DOHH2 (cell line): ENCODE data around the gene SPECC1L.

Experiments used
- EZH2phosphoT487 ChIP-seq: fragments of 200-600 bp; sonication (generic); IDR thresholded peaks from 2 replicates; pipeline ENCODE4 v1.6.1; 2017; ENCODE audit warnings: borderline replicate concordance, mild to moderate bottlenecking, antibody characterized with exemption, low read length, moderate library complexity, mixed read lengths
- TF ChIP-seq, protein P1 (sequence below): fragments of 200-600 bp; sonication (generic); IDR thresholded peaks from one replicate; pipeline ENCODE4 v1.5.1; 2014; ENCODE audit warnings: antibody characterized with exemption, mild to moderate bottlenecking, low read depth, low read length; ENCODE audit not compliant: poor library complexity, severe bottlenecking

DNA sequence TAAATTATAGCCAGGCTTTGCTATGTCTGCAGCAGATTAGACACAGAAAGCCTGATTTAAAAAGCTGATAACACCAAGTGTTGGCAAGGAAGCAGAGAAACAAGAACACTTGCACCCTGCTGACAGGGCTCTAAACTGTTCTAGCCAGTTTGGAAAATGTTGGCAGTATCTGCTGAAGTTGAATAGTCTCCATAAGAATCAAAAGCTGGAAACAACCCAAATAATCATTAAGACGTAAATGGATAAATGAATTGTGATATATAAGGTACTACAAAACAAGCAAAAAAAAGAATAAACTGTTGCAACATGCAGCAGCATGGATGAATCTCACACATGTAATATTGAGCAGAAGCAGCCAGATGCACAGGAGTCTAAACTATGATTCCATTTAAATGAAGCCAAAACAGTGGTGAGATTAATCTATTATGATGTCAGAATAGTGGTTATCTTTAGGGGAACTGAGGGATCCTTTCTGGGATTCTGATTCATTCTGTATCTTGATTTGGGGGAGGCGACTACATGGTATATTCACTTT, 116.4 kb downstream of the SPECC1L start:
- TF ChIP-seq, protein P1, sequence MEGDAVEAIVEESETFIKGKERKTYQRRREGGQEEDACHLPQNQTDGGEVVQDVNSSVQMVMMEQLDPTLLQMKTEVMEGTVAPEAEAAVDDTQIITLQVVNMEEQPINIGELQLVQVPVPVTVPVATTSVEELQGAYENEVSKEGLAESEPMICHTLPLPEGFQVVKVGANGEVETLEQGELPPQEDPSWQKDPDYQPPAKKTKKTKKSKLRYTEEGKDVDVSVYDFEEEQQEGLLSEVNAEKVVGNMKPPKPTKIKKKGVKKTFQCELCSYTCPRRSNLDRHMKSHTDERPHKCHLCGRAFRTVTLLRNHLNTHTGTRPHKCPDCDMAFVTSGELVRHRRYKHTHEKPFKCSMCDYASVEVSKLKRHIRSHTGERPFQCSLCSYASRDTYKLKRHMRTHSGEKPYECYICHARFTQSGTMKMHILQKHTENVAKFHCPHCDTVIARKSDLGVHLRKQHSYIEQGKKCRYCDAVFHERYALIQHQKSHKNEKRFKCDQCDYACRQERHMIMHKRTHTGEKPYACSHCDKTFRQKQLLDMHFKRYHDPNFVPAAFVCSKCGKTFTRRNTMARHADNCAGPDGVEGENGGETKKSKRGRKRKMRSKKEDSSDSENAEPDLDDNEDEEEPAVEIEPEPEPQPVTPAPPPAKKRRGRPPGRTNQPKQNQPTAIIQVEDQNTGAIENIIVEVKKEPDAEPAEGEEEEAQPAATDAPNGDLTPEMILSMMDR, result no peak
- no peak for TF ChIP-seq EZH2phosphoT487
